GM12878 (cell line): ENCODE data around the gene PLCG2. TPM values are rescaled to one million over a fixed set of nuclear protein-coding genes. Genes with fewer than 3 reads are reported as not detected.

ENCODE experiments used
- ASH2L ChIP-seq: fragments of 300-600, 200-600 bp; sonication (generic); IDR thresholded peaks from 2 replicates; pipeline ENCODE4 v1.6.1; 2017; ENCODE audit warnings: low read depth, mild to moderate bottlenecking, borderline replicate concordance
- BCLAF1 ChIP-seq: fragments of 450-650 bp; IDR thresholded peaks from 2 replicates; pipeline ENCODE4 v1.6.1; 2017; ENCODE audit warnings: antibody characterized with exemption, mild to moderate bottlenecking, moderate library complexity
- BHLHE40 ChIP-seq, 2 experiments: fragments of 450-650 bp in 1 of 2; IDR thresholded peaks; 2 replicates each; pipeline ENCODE4 v1.6.1; 2011 to 2017; ENCODE audit warnings: low read depth in 2 of 2, borderline replicate concordance in 1 of 2, improper control_type of control experiment in 1 of 2, low read length in 1 of 2, mild to moderate bottlenecking in 1 of 2
- CBX3 ChIP-seq: fragments of 200-600 bp; sonication (generic); IDR thresholded peaks from 2 replicates; pipeline ENCODE4 v1.6.1; 2016; ENCODE audit warnings: low read depth, borderline replicate concordance
- E4F1 ChIP-seq: fragments of 450-650 bp; IDR thresholded peaks from 2 replicates; pipeline ENCODE4 v1.6.1; 2018; ENCODE audit warnings: borderline replicate concordance, mild to moderate bottlenecking; ENCODE audit not compliant: partially characterized antibody
- FOXM1 ChIP-seq: IDR thresholded peaks from 2 replicates; pipeline ENCODE4 v1.6.1; 2012; ENCODE audit warnings: low read depth, mild to moderate bottlenecking, inconsistent platforms, low read length, moderate library complexity
- IKZF2 ChIP-seq, 2 experiments: fragments of 450-650 bp; IDR thresholded peaks; 2 replicates each; pipeline ENCODE4 v1.6.1; 2017; ENCODE audit warnings: mild to moderate bottlenecking in 2 of 2, moderate library complexity in 2 of 2
- IRF4 ChIP-seq: IDR thresholded peaks from 2 replicates; pipeline ENCODE4 v1.6.1; 2011; ENCODE audit warnings: low read depth, low read length
- LARP7 ChIP-seq: fragments of 450-650 bp; IDR thresholded peaks from 2 replicates; pipeline ENCODE4 v1.6.1; 2017; ENCODE audit warnings: mild to moderate bottlenecking
- MEF2A ChIP-seq: IDR thresholded peaks from 2 replicates; pipeline ENCODE4 v1.6.1; 2011; ENCODE audit warnings: low read depth, mild to moderate bottlenecking, low read length, moderate library complexity; ENCODE audit not compliant: insufficient read depth
- MEF2B ChIP-seq: fragments of 450-650 bp; IDR thresholded peaks from 2 replicates; pipeline ENCODE4 v1.6.1; 2018; ENCODE audit warnings: mild to moderate bottlenecking, moderate library complexity; ENCODE audit not compliant: partially characterized antibody, poor library complexity, severe bottlenecking
- NFXL1 ChIP-seq: fragments of 450-650 bp; IDR thresholded peaks from 2 replicates; pipeline ENCODE4 v1.6.1; 2017; ENCODE audit warnings: antibody characterized with exemption, mild to moderate bottlenecking, borderline replicate concordance
- NR2F1 ChIP-seq: fragments of 450-650 bp; conservative IDR thresholded peaks from 2 replicates; pipeline ENCODE4 v1.6.1; 2017; ENCODE audit warnings: mild to moderate bottlenecking
- RFX5 ChIP-seq: IDR thresholded peaks from 2 replicates; pipeline ENCODE4 v1.6.1; 2011; ENCODE audit warnings: low read depth, low read length, improper control_type of control experiment
- SREBF2 ChIP-seq: IDR thresholded peaks from 2 replicates; pipeline ENCODE4 v1.6.1; 2012; ENCODE audit warnings: mild to moderate bottlenecking, low read length
- ZNF217 ChIP-seq: fragments of 450-650 bp; IDR thresholded peaks from 2 replicates; pipeline ENCODE4 v1.6.1; 2017; ENCODE audit warnings: antibody characterized with exemption, mild to moderate bottlenecking
- ZNF622 ChIP-seq: fragments of 450-650 bp; IDR thresholded peaks from 2 replicates; pipeline ENCODE4 v1.6.1; 2017; ENCODE audit warnings: mild to moderate bottlenecking, inconsistent platforms
- polyA plus RNA-seq, 11 experiments: library from polyadenylated mRNA; depleted of rRNA in 4 of 11; unstranded in 6 of 11; stranded (reverse) in 5 of 11; fragments of >200 nt; fragmentation: Nextera tagmentation in 4 of 11; fragmentation: Illumina TruSeq in 1 of 11; extraction: Ambion mirVana in 4 of 11; extraction: Trizol in 1 of 11; gene quantifications; 1 replicate in 1 of 11; 2 replicates in 10 of 11; pipeline versions ENCODE4 v1.2.1 to v1.2.3, GENCODE V29; 2011 to 2016; ENCODE audit warnings: inconsistent platforms in 2 of 11, missing spikeins in 2 of 11, low read depth in 1 of 11
- total RNA-seq, 4 experiments: library from RNA; depleted of rRNA in 3 of 4; stranded (reverse); fragments of >200 nt in 3 of 4; fragmentation: Illumina TruSeq in 1 of 4; extraction: Trizol in 1 of 4; gene quantifications; 2 replicates each; pipeline versions ENCODE4 v1.2.1 to v1.2.3, GENCODE V29; 2013 to 2021

The PLCG2 gene
- total and polyA plus RNA-seq, 10 of the 15 experiments (the other 5 are each of a cell fraction or from before 2014, with no cell fraction given), result 47.6 to 256 (median 149) TPM

- no peak for TF ChIP-seq E4F1
- TF ChIP-seq SREBF2, result peak; percentile 14; the same call in 1 of the 2 replicates
- TF ChIP-seq IKZF2 (IDR thresholded peaks at IDR 0.05), result peak; percentile 53 to 67; a peak in 3 of 4 replicates
- TF ChIP-seq RFX5, result no peak
- no peak for TF ChIP-seq ASH2L
- TF ChIP-seq LARP7, result 0 out of 2 replicates have a peak, but pooled peaks have one; percentile 26
- peak; percentile 75 for TF ChIP-seq MEF2B
- no peak for TF ChIP-seq NFXL1
- 0 out of 2 replicates have a peak, but pooled peaks have one; percentile 44 for TF ChIP-seq IRF4
- no peak for TF ChIP-seq ZNF217
- TF ChIP-seq ZNF622, result no peak
- no peak for TF ChIP-seq BCLAF1
- TF ChIP-seq CBX3, result no peak
- TF ChIP-seq FOXM1, result no peak
- TF ChIP-seq MEF2A, result 0 out of 2 replicates have a peak, but pooled peaks have one; percentile 37
- TF ChIP-seq BHLHE40 (IDR thresholded peaks at IDR 0.05; ENCODE audit: borderline replicate concordance in 1 of 2, low read depth in 2 of 2, low read length in 1 of 2), result peak in 1 of 2 experiments; percentile 6; a peak in 1 of 4 replicates
- TF ChIP-seq NR2F1, result 0 out of 2 replicates have a peak, but pooled peaks have one; percentile 23
Measured at GRCh38 chr16:81815429-81815766, 36.3 kb downstream of the PLCG2 start (continued).
